Spleen (tissue), 7 donors: ENCODE results near the gene LAMA4.

ENCODE experiments used
- POLR2A ChIP-seq, 3 donors: fragments of 450-650 bp; IDR thresholded peaks; one replicate each; pipeline ENCODE4 v1.5.1; 2017; ENCODE audit warnings: antibody characterized with exemption in 3 of 3, mild to moderate bottlenecking in 1 of 3
- POLR2AphosphoS5 ChIP-seq, 3 donors: sonication (generic); formaldehyde crosslinking; IDR thresholded peaks; one replicate each; pipeline ENCODE4 v1.5.1; 2017; ENCODE audit warnings: antibody characterized with exemption in 3 of 3
- TF ChIP-seq, protein P1 (sequence below), 11 experiments: fragments of 200-600 bp in 7 of 11; fragments of 450-650 bp in 4 of 11; sonication (generic) in 4 of 11; IDR thresholded peaks in 8 of 11; conservative IDR thresholded peaks in 3 of 11; 1 replicate in 7 of 11; 2 replicates in 4 of 11; pipeline versions ENCODE4 v1.4.0 to v1.8.0; 2016 to 2021; ENCODE audit warnings: antibody characterized with exemption in 11 of 11, inconsistent platforms in 4 of 11, mild to moderate bottlenecking in 1 of 11
- donor health status: DM: no; HTN: no; CAD: no; lungs with moderate emphysema.
- donor health status: DM: no; HTN: no; CAD: no.
- donor health status: DM: no; HTN: no; CAD: no.

GRCh38 chr6:112191509-112192020, 62.8 kb downstream of the LAMA4 start:
- TF ChIP-seq, protein P1, sequence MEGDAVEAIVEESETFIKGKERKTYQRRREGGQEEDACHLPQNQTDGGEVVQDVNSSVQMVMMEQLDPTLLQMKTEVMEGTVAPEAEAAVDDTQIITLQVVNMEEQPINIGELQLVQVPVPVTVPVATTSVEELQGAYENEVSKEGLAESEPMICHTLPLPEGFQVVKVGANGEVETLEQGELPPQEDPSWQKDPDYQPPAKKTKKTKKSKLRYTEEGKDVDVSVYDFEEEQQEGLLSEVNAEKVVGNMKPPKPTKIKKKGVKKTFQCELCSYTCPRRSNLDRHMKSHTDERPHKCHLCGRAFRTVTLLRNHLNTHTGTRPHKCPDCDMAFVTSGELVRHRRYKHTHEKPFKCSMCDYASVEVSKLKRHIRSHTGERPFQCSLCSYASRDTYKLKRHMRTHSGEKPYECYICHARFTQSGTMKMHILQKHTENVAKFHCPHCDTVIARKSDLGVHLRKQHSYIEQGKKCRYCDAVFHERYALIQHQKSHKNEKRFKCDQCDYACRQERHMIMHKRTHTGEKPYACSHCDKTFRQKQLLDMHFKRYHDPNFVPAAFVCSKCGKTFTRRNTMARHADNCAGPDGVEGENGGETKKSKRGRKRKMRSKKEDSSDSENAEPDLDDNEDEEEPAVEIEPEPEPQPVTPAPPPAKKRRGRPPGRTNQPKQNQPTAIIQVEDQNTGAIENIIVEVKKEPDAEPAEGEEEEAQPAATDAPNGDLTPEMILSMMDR (IDR thresholded peaks at IDR 0.05 in 8 of 11, conservative IDR thresholded peaks at IDR 0.05 in 3 of 11): no peak
- TF ChIP-seq POLR2A (IDR thresholded peaks at IDR 0.05) (no peak), POLR2AphosphoS5 (IDR thresholded peaks at IDR 0.05) (no peak)
